ENCODE data around the gene NAPSA. TPM values are rescaled to one million over a fixed set of nuclear protein-coding genes. Genes with fewer than 3 reads are reported as not detected.

Gene NAPSA
- total RNA-seq, 4 donors from 2014 or later, result 4.9 to 12.4 (median 8.2) TPM

DNA sequence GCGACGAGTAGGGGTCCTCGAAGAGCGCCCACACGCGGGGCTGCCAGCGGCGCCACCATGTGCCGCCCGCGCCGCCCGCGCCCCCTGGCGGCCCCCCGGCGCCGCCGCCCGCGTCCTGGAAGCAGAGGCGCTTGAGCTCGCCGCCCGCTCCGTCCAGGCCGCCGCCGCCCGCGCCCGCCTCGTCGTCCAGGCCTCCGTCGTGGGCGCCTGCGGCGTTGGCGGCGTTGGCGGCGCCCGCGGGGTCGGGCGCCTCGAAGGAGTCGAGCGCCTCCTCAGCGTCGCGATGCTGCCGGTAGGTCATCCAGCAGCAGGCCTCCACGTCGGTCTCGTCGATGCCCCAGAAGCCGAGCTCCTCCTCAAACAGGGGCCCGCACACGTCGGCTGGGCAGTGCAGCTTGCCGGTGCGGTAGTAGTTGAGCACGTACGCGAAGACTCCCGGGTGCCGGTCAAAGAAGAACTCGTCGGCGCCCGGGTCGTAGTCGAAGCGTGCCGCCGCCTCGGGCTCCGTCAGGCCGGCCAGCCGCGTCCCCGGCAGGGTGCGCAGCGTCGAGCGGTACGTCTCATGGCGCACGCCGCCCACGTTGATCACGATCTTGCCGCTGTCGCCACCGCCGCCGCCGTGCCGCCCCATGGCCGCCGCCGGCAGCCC is 37.1 kb downstream of the NAPSA start:
- TF ChIP-seq POLR2A (IDR thresholded peaks at IDR 0.05) (no peak), CTCF (IDR thresholded peaks at IDR 0.05) (peak in 2 of 6 experiments; percentile 16 to 24)
- Histone ChIP-seq H3K27ac (peak overlapping the region in 1 of 4 donors; percentile 57), H3K9me3 (peaks cover 0 to 4% (median 0%) of the 10 kb centered on the region in 4 donors), H3K36me3 (no peaks in the 10 kb centered on the region), H3K27me3 (peaks cover 0 to 38% of the 10 kb centered on the region in 2 donors), H3K4me3 (peak overlapping the region; percentile 27 to 52 (median 48)), H3K4me1 (peaks cover 0 to 54% (median 22%) of the 10 kb centered on the region in 4 donors)
- peak in 1 of 3 donors; percentile 53 for DNase-seq

DNA sequence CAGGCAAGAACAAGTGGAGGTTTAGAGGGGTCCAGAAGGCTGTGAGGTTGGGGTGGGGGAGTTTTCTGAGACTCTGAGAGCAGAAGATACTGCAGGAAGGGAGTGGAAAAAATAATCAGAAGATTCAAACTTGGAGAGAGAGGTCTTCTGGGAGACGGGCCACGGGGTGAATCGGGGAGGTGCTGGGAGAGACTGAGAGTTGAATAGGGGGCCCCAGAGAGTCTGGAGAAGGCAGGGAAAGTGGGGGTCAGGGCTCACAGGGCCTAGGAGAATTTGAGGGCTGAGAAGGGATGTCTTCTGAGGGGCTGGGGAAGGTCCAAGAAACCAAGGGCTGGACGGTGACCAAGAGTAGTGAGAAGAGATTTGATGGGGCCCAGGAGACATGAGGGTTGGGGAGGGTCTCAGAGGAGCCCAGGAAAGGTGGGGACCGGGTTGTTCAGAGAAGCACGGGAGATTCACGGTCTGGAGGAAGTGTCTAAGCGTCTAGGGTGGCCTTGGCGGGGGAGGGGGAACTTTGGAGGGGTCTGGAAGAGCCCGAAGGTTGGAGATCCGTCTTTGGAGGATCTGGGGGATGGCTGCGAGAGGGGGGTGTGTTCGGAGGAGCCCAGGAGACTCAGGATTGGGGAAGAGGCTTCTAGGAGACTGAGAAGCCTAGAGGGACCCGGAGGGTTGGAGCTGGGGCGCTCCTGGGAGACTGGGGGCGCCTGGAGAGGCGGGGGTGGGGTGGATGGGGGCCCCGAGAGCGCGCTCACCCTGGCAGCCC is 37.8 kb downstream of the NAPSA start:
- Histone ChIP-seq H3K4me1 (peaks cover 0 to 47% (median 15%) of the 10 kb centered on the region in 4 donors), H3K27me3 (peaks cover 0 to 34% of the 10 kb centered on the region in 2 donors), H3K9me3 (peaks cover 0 to 4% (median 0%) of the 10 kb centered on the region in 4 donors), H3K27ac (no peak overlapping the region), H3K36me3 (no peaks in the 10 kb centered on the region), H3K4me3 (peak overlapping the region in 2 of 4 donors; percentile 51 to 52)
- DNase-seq, result no peak
- TF ChIP-seq CTCF (IDR thresholded peaks at IDR 0.05) (no peak), POLR2A (IDR thresholded peaks at IDR 0.05) (no peak)

- no peak for DNase-seq
- TF ChIP-seq CTCF (IDR thresholded peaks at IDR 0.05) (no peak), POLR2A (IDR thresholded peaks at IDR 0.05) (no peak)
- no peak overlapping the region for H3K4me3 ChIP-seq
- no peak overlapping the region for H3K27ac ChIP-seq
- no peaks in the 10 kb centered on the region for H3K36me3 ChIP-seq
- H3K27me3 ChIP-seq, result peaks cover 0 to 27% of the 10 kb centered on the region in 2 donors
- H3K9me3 ChIP-seq, result peaks cover 0 to 4% (median 0%) of the 10 kb centered on the region in 4 donors
- peaks cover 0 to 45% (median 12%) of the 10 kb centered on the region in 4 donors for H3K4me1 ChIP-seq
Observed at GRCh38 chr19:50327013-50327412, 38.4 kb downstream of the NAPSA start.

GRCh38 chr19:50326101-50326664 is 39.3 kb downstream of the NAPSA start:
- H3K4me3 ChIP-seq, result no peak overlapping the region
- peaks cover 0 to 39% (median 12%) of the 10 kb centered on the region in 4 donors for H3K4me1 ChIP-seq
- DNase-seq, result peak in 1 of 3 donors; percentile 39
- TF ChIP-seq CTCF (IDR thresholded peaks at IDR 0.05) (no peak), POLR2A (IDR thresholded peaks at IDR 0.05) (no peak)
- peaks cover 0 to 4% (median 0%) of the 10 kb centered on the region in 4 donors for H3K9me3 ChIP-seq
- H3K36me3 ChIP-seq, result no peaks in the 10 kb centered on the region
- H3K27me3 ChIP-seq, result peaks cover 0 to 23% of the 10 kb centered on the region in 2 donors
- no peak overlapping the region for H3K27ac ChIP-seq

GRCh38 chr19:50325310-50326100 is 39.9 kb downstream of the NAPSA start:
- TF ChIP-seq POLR2A (IDR thresholded peaks at IDR 0.05) (no peak), CTCF (IDR thresholded peaks at IDR 0.05) (no peak)
- Histone ChIP-seq H3K4me3 (peak overlapping the region in 2 of 4 donors; percentile 9 to 14), H3K36me3 (no peaks in the 10 kb centered on the region), H3K27me3 (peaks cover 0 to 16% of the 10 kb centered on the region in 2 donors), H3K27ac (no peak overlapping the region), H3K9me3 (peaks cover 0 to 4% (median 0%) of the 10 kb centered on the region in 4 donors), H3K4me1 (peaks cover 0 to 32% (median 12%) of the 10 kb centered on the region in 4 donors)
- DNase-seq, result peak; percentile 51 to 81 (median 77)

Measured in Peyer's patch (tissue), 4 donors.